Adrenal gland (tissue), 12 donors: ENCODE data around the gene FSD1. TPM values are rescaled to one million over a fixed set of nuclear protein-coding genes. Genes with fewer than 3 reads are reported as not detected.

Experiments
- DNase-seq, 7 donors: peaks; one replicate each; pipeline ENCODE4 v3.0.0-alpha.2; 2019 to 2020
- H3K27ac ChIP-seq, 5 donors: fragments of 200-600 bp; sonication (generic) in 4 of 5; 1 replicate in 3 of 5; 2 replicates in 2 of 5; pipeline versions ENCODE4 v1.5.1 to v1.8.0; 2016 to 2020; ENCODE audit warnings: mild to moderate bottlenecking in 1 of 5
- H3K27me3 ChIP-seq: fragments of 200-600 bp; 2 replicates; pipeline ENCODE4 v1.8.0; 2021
- H3K36me3 ChIP-seq, 2 donors: fragments of 200-600 bp; replicated peaks in 1 of 2; 1 replicate in 1 of 2; 2 replicates in 1 of 2; pipeline versions ENCODE4 v1.5.1 to v1.8.0; 2018 to 2022
- H3K4me1 ChIP-seq, 2 donors: fragments of 200-600 bp; replicated peaks in 1 of 2; 1 replicate in 1 of 2; 2 replicates in 1 of 2; pipeline versions ENCODE4 v1.5.1 to v1.8.0; 2018 to 2021
- H3K4me3 ChIP-seq, 4 donors: fragments of 200-600 bp; sonication (generic) in 3 of 4; one replicate each; pipeline ENCODE4 v1.5.1; 2016 to 2018
- H3K9me3 ChIP-seq, 3 donors: fragments of 200-600 bp; sonication (generic) in 1 of 3; replicated peaks in 1 of 3; 1 replicate in 2 of 3; 2 replicates in 1 of 3; pipeline versions ENCODE4 v1.5.1 to v1.8.0; 2016 to 2021
- POLR2A ChIP-seq, 2 donors: fragments of 450-650 bp; IDR thresholded peaks; one replicate each; pipeline ENCODE4 v1.6.1; 2017; ENCODE audit warnings: antibody characterized with exemption in 2 of 2, mild to moderate bottlenecking in 2 of 2, moderate library complexity in 1 of 2
- WGBS, 4 donors: extraction: QIAGEN DNeasy Blood & Tissue Kit in 2 of 4; methylation state at CpG; one replicate each; pipeline versions ENCODE4 v1.1.5 to v1.1.7; 2013 to 2017; 5-methylcytosine and 5-hydroxymethylcytosine counted together
- intact Hi-C, 2 donors: fragments of 100-400 bp; cut with DNase I; formaldehyde crosslinking; loops; one replicate each; pipeline versions ENCODE4 v1.14.1 to v1.15.0; 2022 to 2023
- polyA plus RNA-seq, 3 donors: library from polyadenylated mRNA; stranded (reverse); fragments of 200-250 nt in 2 of 3; fragments of 350-450 nt in 1 of 3; fragmentation: Illumina TruSeq in 1 of 3; extraction: RNeasy Lipid Tissue Mini Kit (QIAGEN cat#74804) in 1 of 3; gene quantifications; one replicate each; pipeline ENCODE4 v1.2.3, GENCODE V29; 2013 to 2014
- total RNA-seq, 9 donors: library from RNA; depleted of rRNA in 4 of 9; stranded (reverse); fragments of >200 nt in 4 of 9; fragments of 120-200 nt in 1 of 9; fragmentation: NEBNext Ultra II Directional in 1 of 9; extraction: Animal tissue kit (Norgen Biotek cat#: 25700) in 1 of 9; gene quantifications; one replicate each; pipeline versions ENCODE4 v1.1.0 to v1.2.4, GENCODE V29; 2013 to 2023
- TF ChIP-seq, protein P1 (sequence below), 6 experiments: fragments of 450-650 bp in 4 of 6; fragments of 200-600 bp in 2 of 6; sonication (generic) in 1 of 6; IDR thresholded peaks; 1 replicate in 5 of 6; 2 replicates in 1 of 6; pipeline versions ENCODE4 v1.5.1 to v1.8.0; 2016 to 2021; ENCODE audit warnings: antibody characterized with exemption in 6 of 6, mild to moderate bottlenecking in 2 of 6, moderate library complexity in 1 of 6
- donor health status: healthy with polysubstance abuse.
- donor health status: Bipolar disorder and iron deficiency.
- donor health status: DM: yes; HTN: yes; CAD: no.
- donor health status: DM: no; HTN: no; CAD: no.
- donor health status: DM: no; HTN: no; CAD: no.
- donor health status: DM: yes; HTN: yes; CAD: no.

FSD1 gene
- total and polyA plus RNA-seq, 12 donors, result 0.34 to 7.2 (median 1.2) TPM; not detected in 3

DNA sequence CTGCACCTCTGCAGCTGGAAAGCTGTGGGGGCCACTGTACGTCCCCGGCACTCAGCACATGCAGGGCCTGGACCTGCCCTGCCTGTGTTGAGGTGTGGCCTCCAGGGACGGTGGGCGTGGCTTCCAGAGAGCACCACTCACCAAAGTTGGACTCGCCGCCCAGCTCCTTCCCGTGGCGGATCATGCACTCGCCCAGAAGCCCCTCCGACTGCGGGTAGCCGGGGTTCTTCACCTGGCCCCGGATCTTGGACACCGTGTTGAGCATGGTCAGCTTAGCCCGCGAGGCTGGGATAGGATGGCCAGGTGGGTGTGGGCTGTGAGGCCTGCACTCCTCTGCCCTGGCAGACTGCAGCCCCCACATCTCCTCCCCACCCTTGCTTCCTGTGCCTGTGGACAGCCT lies 60.9 kb downstream of the FSD1 start:
- no peaks in the 10 kb centered on the region for H3K9me3 ChIP-seq
- TF ChIP-seq, protein P1, sequence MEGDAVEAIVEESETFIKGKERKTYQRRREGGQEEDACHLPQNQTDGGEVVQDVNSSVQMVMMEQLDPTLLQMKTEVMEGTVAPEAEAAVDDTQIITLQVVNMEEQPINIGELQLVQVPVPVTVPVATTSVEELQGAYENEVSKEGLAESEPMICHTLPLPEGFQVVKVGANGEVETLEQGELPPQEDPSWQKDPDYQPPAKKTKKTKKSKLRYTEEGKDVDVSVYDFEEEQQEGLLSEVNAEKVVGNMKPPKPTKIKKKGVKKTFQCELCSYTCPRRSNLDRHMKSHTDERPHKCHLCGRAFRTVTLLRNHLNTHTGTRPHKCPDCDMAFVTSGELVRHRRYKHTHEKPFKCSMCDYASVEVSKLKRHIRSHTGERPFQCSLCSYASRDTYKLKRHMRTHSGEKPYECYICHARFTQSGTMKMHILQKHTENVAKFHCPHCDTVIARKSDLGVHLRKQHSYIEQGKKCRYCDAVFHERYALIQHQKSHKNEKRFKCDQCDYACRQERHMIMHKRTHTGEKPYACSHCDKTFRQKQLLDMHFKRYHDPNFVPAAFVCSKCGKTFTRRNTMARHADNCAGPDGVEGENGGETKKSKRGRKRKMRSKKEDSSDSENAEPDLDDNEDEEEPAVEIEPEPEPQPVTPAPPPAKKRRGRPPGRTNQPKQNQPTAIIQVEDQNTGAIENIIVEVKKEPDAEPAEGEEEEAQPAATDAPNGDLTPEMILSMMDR (IDR thresholded peaks at IDR 0.05), result no peak
- intact Hi-C loops, result no loop called here
- no peaks in the 10 kb centered on the region for H3K27me3 ChIP-seq
- WGBS, 4 donors, result 87 to 95% (median 89%) methylated on average over 4 to 16 of the region's 16 CpGs; no CpG with 5 or more reads in 1 of the 4 donors
- peaks cover 0 to 67% of the 10 kb centered on the region in 2 donors for H3K36me3 ChIP-seq
- peaks cover 33 to 44% of the 10 kb centered on the region in 2 donors for H3K4me1 ChIP-seq
- H3K27ac ChIP-seq, result peak overlapping the region in 1 of 5 donors; percentile 29
- DNase-seq, result peak in 1 of 7 donors; percentile 34
- H3K4me3 ChIP-seq, result no peak overlapping the region

DNA sequence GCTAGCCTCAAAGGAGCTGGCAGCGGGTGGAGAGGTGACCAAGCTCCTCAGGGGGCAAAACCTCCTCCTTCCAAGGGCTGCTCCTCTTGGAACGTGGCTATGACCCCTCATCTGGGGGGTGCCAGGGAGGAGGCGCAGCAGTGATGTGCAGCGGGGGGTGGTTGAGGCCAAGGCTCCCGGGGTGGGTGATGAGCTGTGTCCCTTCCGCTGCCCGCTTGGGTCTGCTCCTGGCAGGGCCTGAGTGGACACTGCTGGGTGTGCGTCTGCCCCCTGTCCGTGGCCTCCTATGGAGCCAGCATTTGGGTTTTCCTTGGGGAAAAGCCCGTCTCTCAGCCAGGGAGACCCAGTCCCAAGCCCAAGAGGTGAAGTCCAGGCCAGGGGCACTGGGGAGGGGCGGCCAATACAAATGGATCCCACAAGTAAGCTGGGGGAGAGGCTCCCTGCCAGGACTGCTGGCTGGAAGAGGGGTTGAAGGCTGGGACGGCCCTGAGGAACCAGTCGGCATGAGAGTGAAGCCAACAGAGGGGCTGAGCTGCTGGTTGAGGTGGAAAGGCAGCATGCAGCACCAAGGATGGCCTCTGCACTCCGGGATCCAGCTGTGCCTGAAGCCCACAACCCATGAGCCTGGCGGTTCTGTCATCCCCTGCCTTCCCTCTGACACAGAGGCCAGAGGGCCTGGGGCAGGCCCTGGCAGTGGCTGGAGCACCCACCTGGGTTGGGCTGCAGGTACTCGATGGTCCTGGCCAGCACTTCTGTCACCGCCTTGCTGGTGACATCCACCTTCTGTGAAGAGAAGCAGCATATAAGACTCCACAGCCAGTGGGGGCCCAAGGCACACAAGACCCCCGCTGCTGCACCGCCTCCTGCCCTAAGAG lies 61.6 kb downstream of the FSD1 start:
- intact Hi-C loops, result no loop called here
- no peaks in the 10 kb centered on the region for H3K9me3 ChIP-seq
- H3K4me3 ChIP-seq, result no peak overlapping the region
- H3K36me3 ChIP-seq, result peaks cover 0 to 60% of the 10 kb centered on the region in 2 donors
- peaks cover 34 to 44% of the 10 kb centered on the region in 2 donors for H3K4me1 ChIP-seq
- no peaks in the 10 kb centered on the region for H3K27me3 ChIP-seq
- DNase-seq, result peak in 1 of 7 donors; percentile 23
- TF ChIP-seq POLR2A (IDR thresholded peaks at IDR 0.05), result no peak
- TF ChIP-seq, protein P1 (IDR thresholded peaks at IDR 0.05), result no peak
- H3K27ac ChIP-seq, result peak overlapping the region in 1 of 5 donors; percentile 29
- 76 to 92% (median 87%) methylated on average over 4 to 19 of the region's 19 CpGs for WGBS, 4 donors

DNA sequence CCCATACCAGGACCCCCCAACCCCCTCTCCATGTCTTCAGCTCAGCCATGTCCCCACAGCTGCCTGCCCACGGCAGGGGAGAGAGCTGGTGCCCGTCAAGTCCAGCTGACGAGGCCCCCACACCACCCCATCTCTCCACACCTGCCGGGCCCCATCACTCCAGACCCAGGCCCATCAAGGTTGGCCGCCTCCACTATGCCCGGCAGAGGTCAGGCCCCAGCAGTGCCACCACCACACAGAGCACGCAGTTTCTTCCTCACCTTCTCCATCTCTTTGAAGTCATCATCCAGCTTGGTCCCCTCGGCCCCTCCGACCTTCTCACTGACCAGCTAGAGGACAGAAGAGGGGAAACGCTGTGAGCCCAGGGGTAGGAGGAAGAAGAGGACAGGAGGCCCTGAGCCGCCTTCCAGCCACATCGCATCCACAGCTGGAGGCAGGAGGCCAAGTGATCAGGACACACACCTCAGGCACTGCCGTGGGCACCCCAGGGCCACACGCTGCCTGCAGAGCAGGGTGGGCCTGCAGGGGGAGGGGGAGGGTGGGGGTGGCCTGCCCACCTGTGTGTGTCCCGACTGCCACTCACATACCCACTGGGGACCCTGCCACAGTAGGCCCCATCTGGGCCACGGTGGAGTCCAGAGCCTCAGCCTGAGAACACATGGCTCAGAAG lies 62.4 kb downstream of the FSD1 start:
- WGBS, 4 donors, result 88 to 91% (median 90%) methylated on average over 10 to 16 of the region's 16 CpGs
- intact Hi-C loops, result no loop called here
- H3K27me3 ChIP-seq, result no peaks in the 10 kb centered on the region
- peak overlapping the region in 1 of 5 donors; percentile 29 for H3K27ac ChIP-seq
- H3K4me1 ChIP-seq, result peaks cover 36 to 44% of the 10 kb centered on the region in 2 donors
- peaks cover 0 to 52% of the 10 kb centered on the region in 2 donors for H3K36me3 ChIP-seq
- TF ChIP-seq POLR2A (IDR thresholded peaks at IDR 0.05), result no peak
- TF ChIP-seq, protein P1 (IDR thresholded peaks at IDR 0.05), result no peak
- H3K4me3 ChIP-seq, result no peak overlapping the region
- peak in 1 of 7 donors; percentile 20 for DNase-seq
- H3K9me3 ChIP-seq, result no peaks in the 10 kb centered on the region

DNA sequence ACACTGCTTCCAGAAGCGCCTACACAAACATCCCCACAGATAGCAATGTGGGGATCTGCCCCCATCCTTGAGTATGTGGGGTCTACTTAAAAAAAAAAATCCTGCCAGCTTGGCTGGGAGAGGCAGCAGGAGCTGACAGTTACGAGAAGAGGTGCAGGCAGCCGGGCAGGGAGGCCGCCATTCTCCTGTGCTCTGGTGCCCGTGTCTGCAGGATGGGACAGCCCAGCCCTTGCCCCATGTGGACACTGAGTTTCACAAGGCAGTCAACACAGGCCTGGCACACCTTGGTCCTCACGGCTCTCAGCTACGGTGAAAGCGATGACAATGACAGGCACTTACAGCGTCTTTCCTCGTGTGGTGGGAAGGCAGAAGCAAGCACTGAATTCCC lies 62.9 kb downstream of the FSD1 start:
- no peaks in the 10 kb centered on the region for H3K27me3 ChIP-seq
- peak in 1 of 7 donors; percentile 38 for DNase-seq
- H3K9me3 ChIP-seq, result no peaks in the 10 kb centered on the region
- H3K27ac ChIP-seq, result no peak overlapping the region
- H3K4me1 ChIP-seq, result peaks cover 41 to 48% of the 10 kb centered on the region in 2 donors
- no peak for TF ChIP-seq POLR2A (IDR thresholded peaks at IDR 0.05)
- TF ChIP-seq, protein P1 (IDR thresholded peaks at IDR 0.05), result no peak
- H3K36me3 ChIP-seq, result peaks cover 0 to 47% of the 10 kb centered on the region in 2 donors
- intact Hi-C loops, result no loop called here
- H3K4me3 ChIP-seq, result no peak overlapping the region
- WGBS, 4 donors, result 87 to 93% (median 89%) methylated on average over 8 to 10 of the region's 10 CpGs
